PFSK-1 (cell line): Measurements from ENCODE around the gene STIM1.

ENCODE experiments used
- FOXP2 ChIP-seq: optimal IDR thresholded peaks from 2 replicates; pipeline ENCODE3; 2011; ENCODE audit warnings: borderline replicate concordance, control low read depth, inconsistent platforms; ENCODE audit not compliant: insufficient read depth; ENCODE audit errors: extremely low read length, extremely low read depth
- POLR2AphosphoS5 ChIP-seq: IDR thresholded peaks from 2 replicates; pipeline ENCODE4 v1.6.1; 2012; ENCODE audit warnings: low read depth, mild to moderate bottlenecking, control low read depth, low read length, moderate library complexity
- REST ChIP-seq, 2 experiments: IDR thresholded peaks; 2 replicates each; pipeline versions ENCODE4 v1.6.1 to v1.8.0; 2011 to 2012; ENCODE audit warnings: low read depth in 2 of 2, low read length in 2 of 2, control low read depth in 1 of 2, inconsistent platforms in 1 of 2, mild to moderate bottlenecking in 1 of 2, moderate library complexity in 1 of 2; ENCODE audit not compliant: insufficient read depth in 1 of 2
- SIN3A ChIP-seq: IDR thresholded peaks from 2 replicates; pipeline ENCODE4 v1.6.1; 2012; ENCODE audit warnings: mild to moderate bottlenecking, low read length, moderate library complexity, borderline replicate concordance; ENCODE audit not compliant: insufficient read depth
- TAF1 ChIP-seq: IDR thresholded peaks from 2 replicates; pipeline ENCODE4 v1.6.1; 2012; ENCODE audit warnings: low read length, control low read depth, borderline replicate concordance; ENCODE audit not compliant: insufficient read depth

The STIM1 gene

GRCh38 chr11:3849297-3849874 is 6.1 kb upstream of the STIM1 start:
- TF ChIP-seq REST (IDR thresholded peaks at IDR 0.05; ENCODE audit: insufficient read depth in 1 of 2, low read depth in 2 of 2, low read length in 2 of 2) (no peak), POLR2AphosphoS5 (no peak), SIN3A (no peak), TAF1 (no peak), FOXP2 (no peak)

GRCh38 chr11:3853545-3853842 is 2.0 kb upstream of the STIM1 start:
- TF ChIP-seq REST (IDR thresholded peaks at IDR 0.05; ENCODE audit: insufficient read depth in 1 of 2, low read depth in 2 of 2, low read length in 2 of 2) = no peak
- TF ChIP-seq TAF1 = no peak
- TF ChIP-seq POLR2AphosphoS5 = no peak
- TF ChIP-seq FOXP2 = no peak
- no peak for TF ChIP-seq SIN3A

- TF ChIP-seq FOXP2 = no peak
- TF ChIP-seq TAF1 = no peak
- no peak for TF ChIP-seq REST (IDR thresholded peaks at IDR 0.05; ENCODE audit: insufficient read depth in 1 of 2, low read depth in 2 of 2, low read length in 2 of 2)
- no peak for TF ChIP-seq SIN3A
- TF ChIP-seq POLR2AphosphoS5 = no peak
These were observed 1.4 kb upstream of the STIM1 start for GRCh38 chr11:3853899-3854659.

GRCh38 chr11:3854660-3854976 is 846 bp upstream of the STIM1 start:
- TF ChIP-seq TAF1 (no peak), POLR2AphosphoS5 (no peak), REST (IDR thresholded peaks at IDR 0.05; ENCODE audit: insufficient read depth in 1 of 2, low read depth in 2 of 2, low read length in 2 of 2) (no peak), FOXP2 (no peak), SIN3A (no peak)
